ENCODE results near the gene LIM2.

Gene LIM2

DNA sequence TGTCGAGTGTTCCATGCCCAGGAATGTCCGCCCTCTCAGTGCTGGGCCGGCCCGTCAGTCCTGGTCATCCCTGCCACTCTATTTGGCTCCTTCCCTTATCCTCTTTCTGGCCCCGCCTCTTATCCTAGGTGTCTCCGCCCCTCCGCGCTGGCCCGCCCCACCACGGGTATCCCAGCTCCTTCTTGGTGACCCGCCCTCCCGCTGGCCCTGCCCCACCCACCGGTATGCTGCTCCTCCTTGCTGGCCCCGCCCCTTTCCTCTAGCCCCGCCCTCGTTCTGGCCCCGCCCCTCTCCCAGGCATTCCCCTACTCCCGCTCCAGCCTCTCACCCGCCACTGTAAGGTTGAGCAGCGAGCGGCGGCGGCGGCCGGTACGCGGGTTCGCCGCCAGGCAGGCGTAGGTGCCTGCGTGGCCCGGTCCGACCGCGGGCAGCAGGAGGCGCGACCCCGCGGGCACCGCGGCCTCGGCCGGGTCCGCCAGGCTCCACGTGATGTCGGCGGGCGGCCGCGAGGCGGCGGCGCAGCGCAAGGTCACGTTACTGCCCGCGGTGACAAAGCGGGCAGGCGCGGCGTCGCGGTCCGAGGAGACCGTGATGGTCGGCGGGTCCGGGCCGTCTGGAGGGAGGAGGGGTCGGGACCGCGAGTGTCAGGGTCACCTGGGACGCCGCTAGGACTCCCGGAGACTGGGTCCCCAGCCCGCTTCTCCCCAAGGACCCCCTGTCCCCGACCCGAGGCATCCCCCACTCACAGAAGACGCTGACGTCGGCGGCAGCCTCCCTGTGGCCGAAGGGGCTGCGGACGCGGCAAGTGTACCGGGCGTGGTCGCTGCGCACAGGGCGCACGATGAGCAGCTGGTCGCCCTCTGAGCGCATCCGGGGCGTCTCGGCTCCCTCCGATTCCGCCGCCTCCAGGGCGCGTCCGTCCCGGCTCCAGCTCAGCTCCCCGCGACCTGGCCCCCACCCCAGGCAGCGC, 47.8 kb downstream of the LIM2 start:
- peak; percentile 94 for DNase-seq (ENCODE audit: low read depth)

DNA sequence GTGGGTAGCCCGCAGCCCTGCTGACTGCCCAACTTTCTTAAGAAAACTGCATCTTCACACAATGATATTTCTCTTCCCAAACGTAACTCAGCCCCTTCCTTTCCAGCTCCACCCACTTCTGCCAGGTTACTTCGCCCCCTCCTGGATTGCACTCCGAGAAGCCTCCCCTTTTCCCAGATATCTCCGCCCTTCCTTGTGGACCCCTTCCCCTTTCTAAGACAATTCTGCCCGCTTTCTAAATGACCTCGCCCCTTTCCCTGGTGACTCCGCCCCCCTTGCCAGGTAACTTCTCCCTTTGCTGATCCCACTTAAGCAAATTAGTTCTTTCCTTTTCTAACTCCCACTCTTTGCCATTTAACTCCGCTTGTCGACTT, 48.5 kb downstream of the LIM2 start:
- no peak for DNase-seq (ENCODE audit: low read depth)

- DNase-seq (ENCODE audit: low read depth), result peak; percentile 63
Observed at GRCh38 chr19:51338563-51339312, 49.0 kb downstream of the LIM2 start.

GRCh38 chr19:51337861-51338562, 49.8 kb downstream of the LIM2 start:
- DNase-seq (ENCODE audit: low read depth), result no peak

- DNase-seq (ENCODE audit: low read depth), result no peak
Observed at GRCh38 chr19:51337141-51337860, 50.5 kb downstream of the LIM2 start.

DNA sequence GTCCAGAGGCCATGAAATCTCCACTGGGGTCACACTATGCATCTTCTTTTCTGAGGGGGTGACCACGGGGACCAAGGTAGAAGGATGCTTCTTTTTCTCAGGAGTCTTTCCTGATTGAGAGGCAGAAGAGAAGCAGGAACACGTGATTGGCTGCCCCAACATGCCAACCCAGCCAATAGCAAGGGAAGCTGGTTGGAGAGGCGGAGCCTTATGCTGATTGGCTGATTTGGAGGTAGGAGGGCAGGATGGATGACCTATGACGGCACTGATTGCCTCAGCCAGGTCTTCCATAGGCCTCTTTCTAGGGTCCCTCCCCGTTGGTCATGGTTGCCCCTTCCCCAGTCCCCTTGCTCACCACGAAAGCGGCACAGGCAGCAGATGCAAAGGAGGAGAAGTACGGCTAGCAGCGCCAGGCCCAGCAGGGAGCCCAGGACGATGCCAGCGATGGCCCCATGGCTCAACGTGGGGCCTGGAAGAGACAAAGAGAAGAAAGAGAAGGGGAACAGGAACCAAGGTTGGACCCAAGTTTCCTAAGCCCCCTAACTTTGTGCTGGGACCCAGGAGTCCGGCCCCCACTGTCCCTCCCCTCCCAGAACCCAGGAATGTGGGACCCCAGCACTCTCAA, 53.8 kb downstream of the LIM2 start:
- no peak for DNase-seq (ENCODE audit: low read depth)

- no peak for DNase-seq (ENCODE audit: low read depth)
Observed at GRCh38 chr19:51331716-51332115, 56.1 kb downstream of the LIM2 start.

- DNase-seq (ENCODE audit: low read depth), result no peak
Observed at GRCh38 chr19:51331193-51331592, 56.6 kb downstream of the LIM2 start.

DNA sequence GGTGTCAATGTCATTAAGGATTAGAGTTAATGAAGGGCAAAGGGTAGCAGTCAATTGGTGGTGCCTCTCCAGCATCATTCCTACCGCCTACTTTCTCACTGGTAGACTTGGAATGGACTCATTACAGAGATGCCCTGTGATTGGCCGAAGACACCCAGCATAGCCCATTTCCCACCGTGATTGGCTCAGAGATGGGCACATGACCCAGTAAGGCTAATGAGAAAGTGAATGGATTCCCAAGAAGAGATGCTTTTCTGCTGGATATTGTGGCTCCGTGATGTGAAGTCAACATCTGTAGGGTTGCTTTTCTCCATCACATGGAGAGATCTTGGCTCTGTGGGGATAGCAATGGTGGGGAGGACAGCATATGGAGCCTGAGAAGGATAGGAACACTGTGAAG, 57.4 kb downstream of the LIM2 start:
- DNase-seq (ENCODE audit: low read depth), result no peak
